ENCODE results near the gene ACSM2B.

DNA sequence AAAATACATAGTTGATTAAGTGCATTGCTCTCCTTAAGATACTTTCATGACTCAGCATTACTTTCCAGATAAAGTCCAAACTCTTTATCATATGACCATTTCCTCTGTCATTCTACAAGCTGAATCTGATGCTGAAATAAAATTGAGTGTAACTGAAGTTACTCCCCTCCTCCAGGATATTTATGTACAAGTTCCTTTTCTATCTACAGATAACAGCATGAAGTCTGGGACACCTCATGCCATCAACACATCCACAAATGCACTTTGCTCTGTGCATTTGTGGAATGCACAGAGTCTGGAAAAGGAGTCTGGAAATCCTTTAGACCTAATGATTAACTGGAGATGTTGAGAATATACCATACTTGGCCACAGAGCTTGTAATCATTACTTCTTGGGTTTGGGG is 60.5 kb downstream of the ACSM2B start:
- TF ChIP-seq POLR2A (IDR thresholded peaks at IDR 0.05): no peak
- TF ChIP-seq, protein P1, sequence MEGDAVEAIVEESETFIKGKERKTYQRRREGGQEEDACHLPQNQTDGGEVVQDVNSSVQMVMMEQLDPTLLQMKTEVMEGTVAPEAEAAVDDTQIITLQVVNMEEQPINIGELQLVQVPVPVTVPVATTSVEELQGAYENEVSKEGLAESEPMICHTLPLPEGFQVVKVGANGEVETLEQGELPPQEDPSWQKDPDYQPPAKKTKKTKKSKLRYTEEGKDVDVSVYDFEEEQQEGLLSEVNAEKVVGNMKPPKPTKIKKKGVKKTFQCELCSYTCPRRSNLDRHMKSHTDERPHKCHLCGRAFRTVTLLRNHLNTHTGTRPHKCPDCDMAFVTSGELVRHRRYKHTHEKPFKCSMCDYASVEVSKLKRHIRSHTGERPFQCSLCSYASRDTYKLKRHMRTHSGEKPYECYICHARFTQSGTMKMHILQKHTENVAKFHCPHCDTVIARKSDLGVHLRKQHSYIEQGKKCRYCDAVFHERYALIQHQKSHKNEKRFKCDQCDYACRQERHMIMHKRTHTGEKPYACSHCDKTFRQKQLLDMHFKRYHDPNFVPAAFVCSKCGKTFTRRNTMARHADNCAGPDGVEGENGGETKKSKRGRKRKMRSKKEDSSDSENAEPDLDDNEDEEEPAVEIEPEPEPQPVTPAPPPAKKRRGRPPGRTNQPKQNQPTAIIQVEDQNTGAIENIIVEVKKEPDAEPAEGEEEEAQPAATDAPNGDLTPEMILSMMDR (IDR thresholded peaks at IDR 0.05): no peak

All from adrenal gland (tissue), 5 donors.